Hepatocyte (in vitro differentiated cells): Measurements from ENCODE around the gene ABCB11.
"Not testable (repeated sequence)": the region's sequence is repeated elsewhere in the genome, so short reads cannot be mapped to it uniquely, and the experiment has no call there.

Experiments
- CTCF ChIP-seq: fragments of 200-600 bp; sonication (generic); IDR thresholded peaks from 2 replicates; pipeline ENCODE4 v1.5.1; 2016; ENCODE audit warnings: antibody characterized with exemption, mild to moderate bottlenecking; ENCODE audit not compliant: poor library complexity
- EZH2 ChIP-seq: fragments of 200-600 bp; sonication (generic); IDR thresholded peaks from 2 replicates; pipeline ENCODE4 v1.6.1; 2016; ENCODE audit warnings: antibody characterized with exemption, mild to moderate bottlenecking, borderline replicate concordance
- EZH2phosphoT487 ChIP-seq: fragments of 200-600 bp; sonication (generic); IDR thresholded peaks from one replicate; pipeline ENCODE4 v1.6.1; 2018; ENCODE audit warnings: antibody characterized with exemption, mild to moderate bottlenecking, low read depth, moderate library complexity; ENCODE audit not compliant: unreplicated experiment, severe bottlenecking

DNA sequence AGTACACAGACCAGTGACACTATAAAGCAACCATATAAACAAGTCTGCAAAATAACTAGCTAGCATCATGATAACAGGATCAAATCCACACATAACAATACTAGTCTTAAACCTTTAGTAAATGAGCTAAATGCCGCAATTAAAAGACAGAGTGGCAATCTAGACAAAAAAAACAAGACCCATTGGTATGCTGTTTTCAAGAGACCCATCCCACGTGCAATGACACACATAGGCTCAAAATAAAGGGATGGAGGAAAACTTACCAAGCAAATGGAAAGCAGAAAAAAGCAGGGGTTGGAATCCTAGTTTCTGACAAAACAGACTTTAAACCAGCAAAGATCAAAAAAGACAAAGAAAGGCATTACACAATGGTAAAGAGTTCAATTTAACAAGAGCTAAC is 23.5 kb upstream of the ABCB11 start:
- not testable (repeated sequence) for TF ChIP-seq CTCF, EZH2, EZH2phosphoT487
